H1 (cell line): ENCODE results near the gene C2orf76. TPM values are rescaled to one million over a fixed set of nuclear protein-coding genes. Genes with fewer than 3 reads are reported as not detected.

Experiments used
- CTCF ChIA-PET: fragments of 300-600 bp; sonication (Branson Sonifier 250); formaldehyde crosslinking; loops from one replicate; lab custom pipeline; 2021; ENCODE audit not compliant: partially characterized antibody; lab: Charles Lee
- POLR2A ChIA-PET: fragments of 300-600 bp; sonication (Branson Sonifier 250); formaldehyde crosslinking; loops from one replicate; lab custom pipeline; 2021; ENCODE audit warnings: inconsistent platforms; ENCODE audit not compliant: partially characterized antibody; lab: Charles Lee
- DNase-seq, 2 experiments: peaks; one replicate each; pipeline versions ENCODE4 v3.0.0 to v3.0.0-alpha.2; 2010 to 2022; ENCODE audit warnings: low spot score in 2 of 2, low read depth in 1 of 2, mixed read lengths in 1 of 2
- FAIRE-seq: peaks from 2 replicates; lab custom pipeline; 2011; peaks lifted over from hg19 to GRCh38; lab: Jason Lieb, UNC
- H2AFZ ChIP-seq: 2 replicates; pipeline ENCODE4 v1.8.1; 2012; ENCODE audit warnings: low read length, inconsistent platforms
- H2AK5ac ChIP-seq: 2 replicates; pipeline ENCODE4 v1.6.1; 2013; ENCODE audit warnings: low read depth, low read length
- H2BK120ac ChIP-seq: replicated peaks from 2 replicates; pipeline ENCODE3; 2013; ENCODE audit warnings: low read depth, low read length, inconsistent platforms
- H2BK12ac ChIP-seq: 2 replicates; pipeline ENCODE4 v1.6.1; 2013; ENCODE audit warnings: low read depth, low read length
- H2BK15ac ChIP-seq: 2 replicates; pipeline ENCODE4 v1.6.1; 2013; ENCODE audit warnings: low read length
- H2BK20ac ChIP-seq: 2 replicates; pipeline ENCODE4 v1.6.1; 2013; ENCODE audit warnings: low read length
- H2BK5ac ChIP-seq: 2 replicates; pipeline ENCODE4 v1.6.1; 2013; ENCODE audit warnings: low read depth, low read length
- H3K14ac ChIP-seq: 2 replicates; pipeline ENCODE4 v1.6.1; 2013; ENCODE audit warnings: inconsistent platforms; ENCODE audit not compliant: insufficient read length
- H3K18ac ChIP-seq: 2 replicates; pipeline ENCODE4 v1.6.1; 2013; ENCODE audit warnings: low read length; ENCODE audit errors: extremely low read depth
- H3K23ac ChIP-seq: 2 replicates; pipeline ENCODE4 v1.6.1; 2013; ENCODE audit warnings: inconsistent platforms; ENCODE audit not compliant: insufficient read length
- H3K23me2 ChIP-seq: 2 replicates; pipeline ENCODE4 v1.6.1; 2013; ENCODE audit warnings: low read depth, low read length
- H3K27ac ChIP-seq: 2 replicates; pipeline ENCODE4 v1.6.1; 2011; ENCODE audit warnings: low read depth, low read length, inconsistent platforms
- H3K27me3 ChIP-seq, 4 experiments: replicated peaks in 1 of 4; 1 replicate in 1 of 4; 2 replicates in 3 of 4; pipeline versions ENCODE4 v1.6.1 to v1.8.1; 2011 to 2013; ENCODE audit warnings: low read length in 3 of 4, mild to moderate bottlenecking in 3 of 4, inconsistent platforms in 2 of 4, mixed read lengths in 2 of 4, moderate library complexity in 1 of 4; ENCODE audit not compliant: control insufficient read depth in 3 of 4, insufficient read depth in 3 of 4; ENCODE audit errors: extremely low read depth in 1 of 4
- H3K36me3 ChIP-seq, 4 experiments: 2 replicates each; pipeline versions ENCODE4 v1.6.1 to v1.8.1; 2011 to 2013; ENCODE audit warnings: mild to moderate bottlenecking in 4 of 4, low read length in 3 of 4, moderate library complexity in 2 of 4, control low read depth in 1 of 4, inconsistent platforms in 1 of 4; ENCODE audit not compliant: insufficient read depth in 4 of 4, control insufficient read depth in 2 of 4
- H3K4ac ChIP-seq: replicated peaks from 2 replicates; pipeline ENCODE3; 2013; ENCODE audit warnings: low read length, low read depth, mixed read lengths, inconsistent platforms; ENCODE audit not compliant: insufficient read length
- H3K4me1 ChIP-seq, 4 experiments: replicated peaks in 1 of 4; 1 replicate in 1 of 4; 2 replicates in 3 of 4; pipeline versions ENCODE4 v1.6.1 to v1.8.1; 2011 to 2013; ENCODE audit warnings: low read length in 3 of 4, inconsistent platforms in 2 of 4, mixed read lengths in 1 of 4; ENCODE audit not compliant: insufficient read depth in 4 of 4, control insufficient read depth in 3 of 4
- H3K4me2 ChIP-seq, 2 experiments: 2 replicates each; pipeline versions ENCODE4 v1.6.1 to v1.8.1; 2011 to 2013; ENCODE audit warnings: low read depth in 2 of 2, low read length in 2 of 2, control low read depth in 1 of 2, inconsistent platforms in 1 of 2, mild to moderate bottlenecking in 1 of 2; ENCODE audit not compliant: insufficient read depth in 1 of 2
- H3K4me3 ChIP-seq, 4 experiments: fragments of 200-600, 300-600 bp in 1 of 4; sonication (generic), shearing (Covaris generic), sonication (Bioruptor Twin) in 1 of 4; 2 replicates each; pipeline versions ENCODE4 v1.5.1 to v1.8.1; 2011 to 2016; ENCODE audit warnings: low read length in 4 of 4, low read depth in 3 of 4, control low read depth in 2 of 4, inconsistent platforms in 2 of 4, mild to moderate bottlenecking in 2 of 4, mixed read lengths in 1 of 4, moderate library complexity in 1 of 4; ENCODE audit not compliant: insufficient read depth in 2 of 4; ENCODE audit errors: extremely low read depth in 1 of 4
- H3K56ac ChIP-seq: replicated peaks from 2 replicates; pipeline ENCODE3; 2013; ENCODE audit warnings: low read depth, mild to moderate bottlenecking, mixed read lengths, low read length, inconsistent platforms; ENCODE audit not compliant: insufficient read length
- H3K79me1 ChIP-seq: 2 replicates; pipeline ENCODE4 v1.6.1; 2013; ENCODE audit warnings: low read depth, low read length, control low read depth
- H3K79me2 ChIP-seq, 2 experiments: 2 replicates each; pipeline versions ENCODE4 v1.6.1 to v1.8.1; 2012 to 2013; ENCODE audit warnings: low read length in 2 of 2, mild to moderate bottlenecking in 2 of 2, inconsistent platforms in 1 of 2; ENCODE audit not compliant: insufficient read depth in 2 of 2, control insufficient read depth in 1 of 2
- H3K9ac ChIP-seq, 4 experiments: replicated peaks in 1 of 4; 1 replicate in 1 of 4; 2 replicates in 3 of 4; pipeline versions ENCODE4 v1.6.1 to v1.8.1; 2011 to 2013; ENCODE audit warnings: low read depth in 3 of 4, low read length in 3 of 4, control low read depth in 2 of 4, mild to moderate bottlenecking in 2 of 4, moderate library complexity in 2 of 4, inconsistent platforms in 1 of 4; ENCODE audit errors: extremely low read depth in 1 of 4
- H3K9me3 ChIP-seq, 2 experiments: 2 replicates each; pipeline versions ENCODE4 v1.6.1 to v1.8.1; 2012 to 2013; ENCODE audit warnings: mild to moderate bottlenecking in 2 of 2, moderate library complexity in 2 of 2, control low read depth in 1 of 2, inconsistent platforms in 1 of 2, low read depth in 1 of 2, low read length in 1 of 2, mixed read lengths in 1 of 2; ENCODE audit not compliant: insufficient read depth in 2 of 2
- H4K20me1 ChIP-seq, 2 experiments: replicated peaks in 1 of 2; 2 replicates each; pipeline versions ENCODE3 to v1.8.1; 2011 to 2013; ENCODE audit warnings: inconsistent platforms in 2 of 2, low read length in 2 of 2, mild to moderate bottlenecking in 1 of 2; ENCODE audit not compliant: insufficient read depth in 2 of 2, control insufficient read depth in 1 of 2
- H4K5ac ChIP-seq: 2 replicates; pipeline ENCODE4 v1.6.1; 2013; ENCODE audit warnings: low read length, low read depth, mixed read lengths, inconsistent platforms; ENCODE audit not compliant: insufficient read length
- H4K8ac ChIP-seq: 2 replicates; pipeline ENCODE4 v1.8.0; 2013; ENCODE audit warnings: mild to moderate bottlenecking, moderate library complexity, low read length, inconsistent platforms; ENCODE audit not compliant: insufficient read depth; ENCODE audit errors: extremely low read depth
- H4K91ac ChIP-seq: replicated peaks from 2 replicates; pipeline ENCODE3; 2013; ENCODE audit warnings: low read length, mixed read lengths, inconsistent platforms; ENCODE audit not compliant: insufficient read length
- CTBP2 ChIP-seq: IDR thresholded peaks from 2 replicates; pipeline ENCODE4 v1.7.0; 2011; ENCODE audit warnings: borderline replicate concordance, mild to moderate bottlenecking, moderate library complexity, mixed read lengths, low read length; ENCODE audit not compliant: insufficient read depth, insufficient read length
- EP300 ChIP-seq, 2 experiments: IDR thresholded peaks; 1 replicate in 1 of 2; 2 replicates in 1 of 2; pipeline ENCODE4 v1.6.1; 2011 to 2012; ENCODE audit warnings: low read depth in 2 of 2, low read length in 2 of 2, mild to moderate bottlenecking in 2 of 2, borderline replicate concordance in 1 of 2, inconsistent platforms in 1 of 2, moderate library complexity in 1 of 2
- HDAC2 ChIP-seq, 2 experiments: fragments of 300-600 bp in 1 of 2; sonication (generic) in 1 of 2; IDR thresholded peaks; 2 replicates each; pipeline ENCODE4 v1.6.1; 2011 to 2012; ENCODE audit warnings: low read depth in 2 of 2, low read length in 2 of 2, mild to moderate bottlenecking in 2 of 2, moderate library complexity in 2 of 2, borderline replicate concordance in 1 of 2, inconsistent platforms in 1 of 2
- HDAC6 ChIP-seq: IDR thresholded peaks from one replicate; pipeline ENCODE4 v1.7.1; 2012; ENCODE audit warnings: low read depth, mild to moderate bottlenecking, inconsistent platforms, low read length, moderate library complexity
- PHF8 ChIP-seq: fragments of 200-600 bp; sonication (generic); conservative IDR thresholded peaks from 2 replicates; pipeline ENCODE4 v1.7.1; 2012; ENCODE audit warnings: low read depth, mild to moderate bottlenecking, inconsistent platforms, low read length, moderate library complexity
- SIX5 ChIP-seq: IDR thresholded peaks from 2 replicates; pipeline ENCODE4 v1.6.1; 2011; ENCODE audit warnings: mild to moderate bottlenecking, low read depth, low read length
- SUZ12 ChIP-seq: fragments of 200-600 bp; sonication (generic); IDR thresholded peaks from 2 replicates; pipeline ENCODE4 v1.6.1; 2012; ENCODE audit warnings: mild to moderate bottlenecking, inconsistent platforms, low read length, moderate library complexity, mixed read lengths
- TEAD4 ChIP-seq: IDR thresholded peaks from 2 replicates; pipeline ENCODE4 v1.6.1; 2012; ENCODE audit warnings: low read depth, low read length, inconsistent platforms, mixed read lengths
- YY1 ChIP-seq: IDR thresholded peaks from 2 replicates; pipeline ENCODE4 v1.6.1; 2011; ENCODE audit warnings: low read depth, mild to moderate bottlenecking, low read length
- ZNF274 ChIP-seq: IDR thresholded peaks from 2 replicates; pipeline ENCODE4 v1.7.0; 2012; ENCODE audit warnings: low read length, borderline replicate concordance; ENCODE audit errors: extremely low read depth
- WGBS, 2 experiments: shearing (Covaris generic) in 1 of 2; methylation state at CpG; one replicate each; pipeline versions ENCODE4 v1.1.6 to v1.1.7; 2013 to 2015; ENCODE audit warnings: low lambda C conversion rate in 2 of 2, mixed read lengths in 2 of 2, inconsistent platforms in 1 of 2, low coverage in 1 of 2, missing lambda C conversion rate in 1 of 2; ENCODE audit not compliant: insufficient replicate concordance in 2 of 2, insufficient coverage in 1 of 2, insufficient read length in 1 of 2; ENCODE audit errors: extremely low coverage in 1 of 2, missing lambda C conversion rate in 1 of 2; 5-methylcytosine and 5-hydroxymethylcytosine counted together
- polyA plus RNA-seq, 7 experiments: library from polyadenylated mRNA; depleted of rRNA in 3 of 7; stranded (reverse) in 5 of 7; unstranded in 2 of 7; fragments of >200 nt in 5 of 7; fragments of 200-250 nt in 2 of 7; gene quantifications; 1 replicate in 5 of 7; 2 replicates in 1 of 7; 4 replicates in 1 of 7; pipeline versions ENCODE4 v1.2.1 to v1.2.3, GENCODE V29; 2011 to 2013; ENCODE audit warnings: missing spikeins in 2 of 7, mixed read lengths in 2 of 7
- total RNA-seq: library from RNA; stranded (reverse); fragmentation: NEBNext Ultra II Directional; extraction: Animal tissue kit (Norgen Biotek cat#: 25700); gene quantifications from 2 replicates; pipeline ENCODE4 v1.2.1, GENCODE V29; 2021
- TF ChIP-seq, protein P1 (sequence below): IDR thresholded peaks from 2 replicates; pipeline ENCODE4 v1.6.1; 2011; ENCODE audit warnings: low read depth, mild to moderate bottlenecking, low read length; ENCODE audit not compliant: insufficient read depth

Gene C2orf76
- total and polyA plus RNA-seq, 2 of the 8 experiments (the other 6 are each of a cell fraction or from before 2014, with no cell fraction given) = 4.4 to 5.0 TPM

DNA sequence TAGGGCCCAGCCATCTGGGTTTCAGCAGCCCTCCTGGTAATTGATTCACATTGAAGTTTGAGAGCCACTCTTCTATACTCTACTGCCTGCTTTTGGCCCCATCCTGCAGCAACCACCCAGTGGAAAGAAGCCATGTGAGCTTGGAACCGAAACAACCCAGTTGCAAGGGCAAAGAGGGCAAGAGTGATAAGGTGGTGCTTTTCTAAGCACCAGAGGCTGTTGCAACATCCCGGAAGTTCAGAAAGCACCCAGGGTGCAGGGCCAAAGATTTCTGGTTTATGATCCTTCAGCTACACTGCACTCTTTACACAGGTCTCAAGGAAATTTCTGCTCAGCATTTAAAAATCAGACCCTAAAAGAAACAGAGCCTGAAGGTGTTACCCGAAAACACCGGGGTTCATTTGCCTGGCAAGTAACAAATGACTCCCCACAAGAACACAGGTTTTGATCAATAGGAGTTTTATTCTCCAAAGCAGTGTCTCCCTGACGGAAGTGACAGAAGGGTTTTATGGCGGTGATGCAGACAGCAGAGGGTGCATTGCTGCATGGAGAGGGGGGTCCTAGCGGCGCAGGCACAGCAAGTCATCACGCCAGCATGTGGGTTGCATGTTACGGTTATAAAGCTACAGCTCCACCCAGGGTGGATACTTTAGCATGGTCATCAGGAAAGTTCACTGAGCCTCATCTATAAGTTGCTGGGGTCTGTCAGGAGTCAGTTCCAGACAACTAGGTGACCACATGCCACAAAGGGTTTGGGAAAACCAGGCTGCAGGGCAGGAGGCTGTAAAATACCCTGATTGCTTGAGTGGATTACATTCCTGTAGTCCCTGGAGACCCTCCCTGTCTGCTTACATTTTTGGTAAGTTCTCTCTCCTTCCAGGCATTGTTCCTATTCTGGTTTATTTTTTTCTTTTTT lies 36.3 kb upstream of the C2orf76 start:
- H3K79me1 ChIP-seq = no peaks in the 10 kb centered on the region
- no peak overlapping the region for H3K4me3 ChIP-seq
- no peak overlapping the region for H2BK20ac ChIP-seq
- no peak overlapping the region for H3K23ac ChIP-seq
- no peak overlapping the region for H3K27ac ChIP-seq
- ChIA-PET POLR2A (no interaction called here), CTCF (interaction anchor here (1.2 to 21.3 kb wide), 3 partner anchors 16 to 73 kb away, joined by 3 to 411 read pairs (median 3); no protein-coding TSS in a partner anchor)
- no peak overlapping the region for H3K14ac ChIP-seq
- H3K27me3 ChIP-seq = no peaks in the 10 kb centered on the region
- no peaks in the 10 kb centered on the region for H3K36me3 ChIP-seq
- H2AK5ac ChIP-seq = no peak overlapping the region
- no peak overlapping the region for H3K4me2 ChIP-seq
- DNase-seq (no peak), FAIRE-seq (no peak)
- WGBS, 2 experiments = 94% methylated on average over 10 of the region's 10 CpGs; no CpG with 5 or more reads in 1 of the 2 experiments
- no peak overlapping the region for H3K56ac ChIP-seq
- H4K91ac ChIP-seq = no peak overlapping the region
- H4K20me1 ChIP-seq = no peaks in the 10 kb centered on the region
- no peak overlapping the region for H3K4ac ChIP-seq
- H3K23me2 ChIP-seq = no peaks in the 10 kb centered on the region
- H3K9me3 ChIP-seq = no peaks in the 10 kb centered on the region
- no peak overlapping the region for H3K18ac ChIP-seq
- no peak overlapping the region for H4K5ac ChIP-seq
- H4K8ac ChIP-seq = no peak overlapping the region
- H2BK5ac ChIP-seq = no peak overlapping the region
- no peak overlapping the region for H2BK15ac ChIP-seq
- no peak overlapping the region for H3K9ac ChIP-seq
- H3K4me1 ChIP-seq = no peaks in the 10 kb centered on the region
- H2AFZ ChIP-seq = no peak overlapping the region
- H3K79me2 ChIP-seq = no peaks in the 10 kb centered on the region
- no peak overlapping the region for H2BK120ac ChIP-seq
- no peak overlapping the region for H2BK12ac ChIP-seq
- TF ChIP-seq SUZ12 (no peak), TEAD4 (no peak), YY1 (no peak), PHF8 (no peak), HDAC6 (no peak), EP300 (IDR thresholded peaks at IDR 0.05; ENCODE audit: borderline replicate concordance in 1 of 2, low read depth in 2 of 2, low read length in 2 of 2) (no peak), SIX5 (no peak), CTBP2 (no peak), ZNF274 (no peak), HDAC2 (IDR thresholded peaks at IDR 0.05; ENCODE audit: borderline replicate concordance in 1 of 2, low read depth in 2 of 2, low read length in 2 of 2) (no peak)
- TF ChIP-seq, protein P1, sequence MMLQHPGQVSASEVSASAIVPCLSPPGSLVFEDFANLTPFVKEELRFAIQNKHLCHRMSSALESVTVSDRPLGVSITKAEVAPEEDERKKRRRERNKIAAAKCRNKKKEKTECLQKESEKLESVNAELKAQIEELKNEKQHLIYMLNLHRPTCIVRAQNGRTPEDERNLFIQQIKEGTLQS = no peak
